Stimulated activated CD8-positive, alpha-beta memory T cell treated with anti-CD3 and anti-CD28 coated beads, Interleukin-15, amount 100 ng/mL, for 24 hours (primary cell): ENCODE data around the gene KCNQ1OT1.

Experiments used
- DNase-seq: peaks from one replicate; pipeline ENCODE4 v3.0.0-alpha.2; 2020; ENCODE audit warnings: low read depth

The KCNQ1OT1 gene

GRCh38 chr11:2686360-2687222 is 13.2 kb downstream of the KCNQ1OT1 start:
- no peak for DNase-seq

GRCh38 chr11:2685566-2686359 is 14.0 kb downstream of the KCNQ1OT1 start:
- DNase-seq, result no peak

- no peak for DNase-seq
Measured at GRCh38 chr11:2685051-2685450, 14.7 kb downstream of the KCNQ1OT1 start.

- DNase-seq, result no peak
Measured at GRCh38 chr11:2684581-2684980, 15.2 kb downstream of the KCNQ1OT1 start.

- DNase-seq, result no peak
Measured at GRCh38 chr11:2683806-2684205, 16.0 kb downstream of the KCNQ1OT1 start.

GRCh38 chr11:2681408-2682145 is 18.2 kb downstream of the KCNQ1OT1 start:
- DNase-seq, result no peak

GRCh38 chr11:2679011-2679676 is 20.6 kb downstream of the KCNQ1OT1 start:
- DNase-seq, result no peak

- no peak for DNase-seq
Measured at GRCh38 chr11:2678396-2678795, 21.4 kb downstream of the KCNQ1OT1 start.

- DNase-seq, result no peak
Measured at GRCh38 chr11:2677127-2677526, 22.7 kb downstream of the KCNQ1OT1 start.

- DNase-seq, result no peak
Measured at GRCh38 chr11:2675540-2675939, 24.3 kb downstream of the KCNQ1OT1 start.

- DNase-seq, result no peak
Measured at GRCh38 chr11:2674658-2675131, 25.1 kb downstream of the KCNQ1OT1 start.

- DNase-seq, result no peak
Measured at GRCh38 chr11:2673871-2674471, 25.8 kb downstream of the KCNQ1OT1 start.

GRCh38 chr11:2673250-2673610 is 26.6 kb downstream of the KCNQ1OT1 start:
- no peak for DNase-seq

GRCh38 chr11:2672553-2673249 is 27.1 kb downstream of the KCNQ1OT1 start:
- no peak for DNase-seq

GRCh38 chr11:2671748-2672147 is 28.0 kb downstream of the KCNQ1OT1 start:
- DNase-seq, result no peak

- DNase-seq, result no peak
Measured at GRCh38 chr11:2670541-2671100, 29.2 kb downstream of the KCNQ1OT1 start.

- no peak for DNase-seq
Measured at GRCh38 chr11:2669634-2670469, 29.9 kb downstream of the KCNQ1OT1 start.

GRCh38 chr11:2668876-2669275 is 30.9 kb downstream of the KCNQ1OT1 start:
- DNase-seq, result no peak

- no peak for DNase-seq
Measured at GRCh38 chr11:2667940-2668339, 31.9 kb downstream of the KCNQ1OT1 start.
